HepG2 (cell line): ENCODE results near the gene TTLL11. TPM values are rescaled to one million over a fixed set of nuclear protein-coding genes. Genes with fewer than 3 reads are reported as not detected.

Experiments
- ATAC-seq: fragments of 200-7000 bp; cut with Tn5 transposase; 3 replicates; pipeline ENCODE4 v1.9.1; 2020; ENCODE audit warnings: mild to moderate bottlenecking, moderate library complexity
- BruUV-seq: library from RNA; stranded (reverse); fragments of 400-500 nt; replicated peaks from 2 replicates; lab custom pipeline; 2021; lab: Mats Ljungman, UMichigan
- CTCF ChIA-PET: fragments of 300-600 bp; formaldehyde crosslinking; extraction: SDS; loops from one replicate; lab custom pipeline; 2021; ENCODE audit warnings: low total read pairs, inconsistent platforms, low intra/inter-chr PET ratio; lab: Yijun Ruan, JAX
- POLR2A ChIA-PET: fragments of 350-600 bp; sonication (Branson Sonifier 250); formaldehyde crosslinking; loops from one replicate; lab custom pipeline; 2020; ENCODE audit warnings: antibody characterized with exemption, inconsistent platforms; lab: Yijun Ruan, JAX
- DNase-seq: peaks from one replicate; pipeline ENCODE4 v3.0.0-alpha.2; 2015; ENCODE audit warnings: low spot score
- FAIRE-seq: peaks from 3 replicates; lab custom pipeline; 2011; peaks lifted over from hg19 to GRCh38; lab: Jason Lieb, UNC
- H2AFZ ChIP-seq: one replicate; pipeline ENCODE4 v1.6.1; 2011; ENCODE audit warnings: low read length, inconsistent platforms
- H3K27ac ChIP-seq: fragments of 300-600 bp; 3 replicates; pipeline ENCODE4 v1.8.0; 2011; ENCODE audit warnings: mixed run types, mild to moderate bottlenecking, mixed read lengths, low read length, inconsistent platforms; ENCODE audit not compliant: insufficient read depth; ENCODE audit errors: extremely low read length
- H3K27me3 ChIP-seq, 2 experiments: fragments of 200-600 bp in 1 of 2; 2 replicates in 1 of 2; 3 replicates in 1 of 2; pipeline versions ENCODE4 v1.6.0 to v1.8.0; 2011; ENCODE audit warnings: low read length in 2 of 2, mild to moderate bottlenecking in 2 of 2, moderate library complexity in 2 of 2, inconsistent platforms in 1 of 2; ENCODE audit not compliant: insufficient read depth in 2 of 2, control insufficient read depth in 1 of 2
- H3K36me3 ChIP-seq, 2 experiments: fragments of 200-600 bp in 1 of 2; replicated peaks in 1 of 2; 2 replicates in 1 of 2; 3 replicates in 1 of 2; pipeline versions ENCODE4 v1.5.1 to v1.8.0; 2011; ENCODE audit warnings: low read length in 2 of 2, inconsistent platforms in 1 of 2; ENCODE audit not compliant: insufficient read depth in 2 of 2, control insufficient read depth in 1 of 2
- H3K4me1 ChIP-seq: 2 replicates; pipeline ENCODE4 v1.5.1; 2012; ENCODE audit warnings: low read length, inconsistent platforms; ENCODE audit not compliant: insufficient read depth
- H3K4me2 ChIP-seq: 2 replicates; pipeline ENCODE4 v1.6.0; 2011; ENCODE audit warnings: low read depth, low read length, inconsistent platforms
- H3K4me3 ChIP-seq, 3 experiments: fragments of 200-600 bp in 1 of 3; sonication (generic), shearing (Covaris generic) in 1 of 3; replicated peaks in 1 of 3; 2 replicates each; pipeline ENCODE4 v1.5.1; 2011 to 2016; ENCODE audit warnings: low read length in 3 of 3, inconsistent platforms in 2 of 3, low read depth in 2 of 3, mild to moderate bottlenecking in 2 of 3, control low read depth in 1 of 3, mixed read lengths in 1 of 3; ENCODE audit not compliant: insufficient read depth in 1 of 3
- H3K79me2 ChIP-seq: one replicate; pipeline ENCODE4 v1.6.1; 2011; ENCODE audit warnings: low read length, inconsistent platforms; ENCODE audit not compliant: insufficient read depth
- H3K9ac ChIP-seq: 2 replicates; pipeline ENCODE4 v1.6.0; 2011; ENCODE audit warnings: mild to moderate bottlenecking, low read depth, low read length, inconsistent platforms; ENCODE audit not compliant: insufficient read depth
- H3K9me3 ChIP-seq: 2 replicates; pipeline ENCODE4 v1.5.1; 2012; ENCODE audit warnings: mild to moderate bottlenecking, low read length
- H4K20me1 ChIP-seq: 2 replicates; pipeline ENCODE4 v1.6.0; 2011; ENCODE audit warnings: inconsistent platforms, mild to moderate bottlenecking, low read length, moderate library complexity; ENCODE audit not compliant: insufficient read depth
- ETV5 ChIP-seq: IDR thresholded peaks from 2 replicates; pipeline ENCODE4 v1.6.1; 2018; ENCODE audit warnings: missing biosample characterization, missing genetic modification reagents, inconsistent platforms, borderline replicate concordance
- KAT2B ChIP-seq: fragments of 150-350 bp; IDR thresholded peaks from 2 replicates; pipeline ENCODE4 v1.6.1; 2014; ENCODE audit warnings: low read depth, low read length, borderline replicate concordance
- NCOA1 ChIP-seq: sonication (generic); formaldehyde crosslinking; IDR thresholded peaks from 2 replicates; pipeline ENCODE4 v1.9.0; 2021; ENCODE audit warnings: missing genetic modification reagents
- PHB2 ChIP-seq: fragments of 450-650 bp; IDR thresholded peaks from 2 replicates; pipeline ENCODE4 v1.6.1; 2018; ENCODE audit not compliant: partially characterized antibody
- RORA ChIP-seq: sonication (generic); formaldehyde crosslinking; IDR thresholded peaks from 2 replicates; pipeline ENCODE4 v1.5.0; 2020; ENCODE audit warnings: mild to moderate bottlenecking, missing genetic modification reagents, moderate library complexity
- ZNF549 ChIP-seq: sonication (generic); formaldehyde crosslinking; IDR thresholded peaks from 2 replicates; pipeline ENCODE4 v1.5.0; 2020; ENCODE audit warnings: missing genetic modification reagents
- ZNF709 ChIP-seq: sonication (generic); formaldehyde crosslinking; IDR thresholded peaks from 2 replicates; pipeline ENCODE4 v1.5.0; 2020; ENCODE audit warnings: mild to moderate bottlenecking, missing genetic modification reagents
- ZSCAN9 ChIP-seq: IDR thresholded peaks from 2 replicates; pipeline ENCODE4 v1.6.1; 2016; ENCODE audit warnings: borderline replicate concordance
- WGBS: methylation state at CpG from one replicate; pipeline ENCODE4 v1.1.6; 2017; ENCODE audit warnings: low lambda C conversion rate; 5-methylcytosine and 5-hydroxymethylcytosine counted together
- in situ Hi-C: cut with HindIII; loops from 2 replicates; pipeline ENCODE4 v1.10.0; 2017; ENCODE audit warnings: low pct_unique_long_range_greater_than_20kb; ENCODE audit not compliant: extremely low pct_ligation_motif_present
- intact Hi-C: fragments of 100-400 bp; cut with micrococcal nuclease; formaldehyde crosslinking; loops from one replicate; pipeline ENCODE4 v1.10.0; 2022; ENCODE audit not compliant: unreplicated experiment
- polyA plus RNA-seq, 8 experiments: library from polyadenylated mRNA; depleted of rRNA in 3 of 8; stranded (reverse) in 7 of 8; unstranded in 1 of 8; fragments of >200 nt; fragmentation: Illumina TruSeq in 4 of 8; extraction: Trizol in 4 of 8; gene quantifications; 2 replicates each; pipeline versions ENCODE4 v1.2.1 to v1.2.3, GENCODE V29; 2011 to 2016; ENCODE audit warnings: low read depth in 4 of 8, missing spikeins in 1 of 8, mixed read lengths in 1 of 8; ENCODE audit not compliant: insufficient read depth in 1 of 8
- total RNA-seq, 5 experiments: library from RNA; depleted of rRNA; stranded (reverse); fragments of >200 nt; fragmentation: Illumina TruSeq; extraction: Trizol; gene quantifications; 2 replicates each; pipeline ENCODE4 v1.2.3, GENCODE V29; 2016; ENCODE audit warnings: low read depth in 1 of 5
- TF ChIP-seq, protein P1 (sequence below): sonication (generic); formaldehyde crosslinking; IDR thresholded peaks from 2 replicates; pipeline ENCODE4 v1.8.1; 2023; ENCODE audit warnings: mild to moderate bottlenecking, inconsistent platforms, moderate library complexity, missing genetic modification reagents, borderline replicate concordance

The TTLL11 gene
- total and polyA plus RNA-seq, 2 of the 13 experiments (the other 11 are each of a cell fraction or from before 2014, with no cell fraction given) = 4.5 to 5.2 TPM

DNA sequence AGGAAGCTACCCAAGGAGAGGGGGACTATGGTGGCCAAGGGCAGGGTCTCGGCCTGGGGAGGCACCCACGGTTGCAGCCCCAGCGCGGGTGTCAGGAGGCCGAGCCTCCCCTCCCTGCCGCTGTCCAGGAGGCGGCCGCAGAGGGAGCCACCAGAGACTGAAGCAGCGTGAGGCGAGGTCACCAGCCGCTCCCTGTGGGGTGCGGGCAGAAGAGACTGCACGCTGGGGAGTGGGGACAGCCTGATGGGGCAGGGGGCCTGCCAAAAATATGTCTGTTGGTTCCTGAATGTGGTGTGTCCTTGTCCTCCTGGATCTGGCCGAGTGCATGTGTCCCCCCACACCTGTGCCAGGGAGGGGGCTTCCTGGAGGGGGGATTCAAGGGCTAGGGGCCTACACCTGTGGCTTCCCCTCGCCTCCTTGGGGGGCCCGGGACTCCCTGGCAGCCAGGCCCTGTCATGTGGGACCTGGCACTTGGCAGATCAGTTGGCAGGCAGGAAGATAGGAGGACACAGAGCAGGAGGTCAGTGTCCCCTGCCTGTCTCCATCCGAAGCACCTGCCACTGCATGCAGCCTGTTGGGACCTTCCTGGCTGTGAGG lies 310.5 kb downstream of the TTLL11 start:
- no peak overlapping the region for H2AFZ ChIP-seq
- ChIA-PET POLR2A (no interaction called here), CTCF (no interaction called here)
- no peaks in the 10 kb centered on the region for H4K20me1 ChIP-seq
- DNase-seq (no peak), FAIRE-seq (no peak), ATAC-seq (no peak)
- no peak overlapping the region for H3K27ac ChIP-seq
- H3K9me3 ChIP-seq = no peaks in the 10 kb centered on the region
- H3K36me3 ChIP-seq = peaks cover 32 to 47% of the 10 kb centered on the region in 2 experiments; a peak in 4 of 5 replicates
- no peaks in the 10 kb centered on the region for H3K4me1 ChIP-seq
- no peaks in the 10 kb centered on the region for H3K79me2 ChIP-seq
- no peak overlapping the region for H3K9ac ChIP-seq
- no peak overlapping the region for H3K4me2 ChIP-seq
- no peaks in the 10 kb centered on the region for H3K27me3 ChIP-seq
- intact Hi-C loops = no loop called here
- TF ChIP-seq ETV5 (CRISPR knock-in tag) (no peak), ZNF549 (no peak), RORA (CRISPR knock-in tag) (no peak), PHB2 (no peak), KAT2B (no peak), NCOA1 (no peak), ZNF709 (CRISPR knock-in tag) (no peak), ZSCAN9 (no peak)
- TF ChIP-seq, protein P1, sequence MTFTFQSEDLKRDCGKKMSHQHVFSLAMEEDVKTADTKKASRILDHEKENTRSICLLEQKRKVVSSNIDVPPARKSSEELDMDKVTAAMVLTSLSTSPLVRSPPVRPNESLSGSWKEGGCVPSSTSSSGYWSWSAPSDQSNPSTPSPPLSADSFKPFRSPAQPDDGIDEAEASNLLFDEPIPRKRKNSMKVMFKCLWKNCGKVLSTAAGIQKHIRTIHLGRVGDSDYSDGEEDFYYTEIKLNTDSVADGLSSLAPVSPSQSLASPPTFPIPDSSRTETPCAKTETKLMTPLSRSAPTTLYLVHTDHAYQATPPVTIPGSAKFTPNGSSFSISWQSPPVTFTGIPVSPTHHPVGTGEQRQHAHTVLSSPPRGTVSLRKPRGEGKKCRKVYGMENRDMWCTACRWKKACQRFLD = no peak
- 97% methylated on average over 15 of the region's 17 CpGs for WGBS
- H3K4me3 ChIP-seq = no peak overlapping the region
- in situ Hi-C loops = no loop called here
- no TSS peak for BruUV-seq
